Gastroesophageal sphincter (tissue), 4 donors: ENCODE measurements around the gene NAPB. TPM values are rescaled to one million over a fixed set of nuclear protein-coding genes. Genes with fewer than 3 reads are reported as not detected.
A peak's percentile ranks its signal among the peaks of the same experiment; 100 is the strongest.

Source experiments
- ATAC-seq: fragments of 150-250 bp; one replicate; pipeline ENCODE4 v1.9.1; 2016; ENCODE audit warnings: mild to moderate bottlenecking, moderate library complexity
- H3K27ac ChIP-seq, 4 donors: fragments of 200-600 bp; sonication (generic) in 3 of 4; 1 replicate in 3 of 4; 2 replicates in 1 of 4; pipeline ENCODE4 v1.5.1; 2016 to 2019
- H3K27me3 ChIP-seq: fragments of 200-600 bp; sonication (generic); one replicate; pipeline ENCODE4 v1.5.1; 2019
- H3K36me3 ChIP-seq, 2 donors: fragments of 200-600 bp; sonication (generic); one replicate each; pipeline ENCODE4 v1.5.1; 2019; ENCODE audit warnings: control low read depth in 1 of 2
- H3K4me1 ChIP-seq, 3 donors: fragments of 200-600 bp; sonication (generic); 1 replicate in 2 of 3; 2 replicates in 1 of 3; pipeline ENCODE4 v1.5.1; 2016 to 2019; ENCODE audit warnings: control low read depth in 2 of 3
- H3K4me3 ChIP-seq, 2 donors: fragments of 200-600 bp; sonication (generic); one replicate each; pipeline ENCODE4 v1.5.1; 2019; ENCODE audit warnings: mild to moderate bottlenecking in 1 of 2, moderate library complexity in 1 of 2
- H3K9me3 ChIP-seq, 3 donors: fragments of 200-600 bp; sonication (generic); one replicate each; pipeline ENCODE4 v1.5.1; 2017 to 2019; ENCODE audit warnings: control low read depth in 2 of 3
- EP300 ChIP-seq: sonication (generic); formaldehyde crosslinking; IDR thresholded peaks from one replicate; pipeline ENCODE4 v1.6.1; 2017; ENCODE audit warnings: antibody characterized with exemption, mild to moderate bottlenecking
- POLR2A ChIP-seq, 2 donors: fragments of 450-650 bp; IDR thresholded peaks; one replicate each; pipeline ENCODE4 v1.6.1; 2017; ENCODE audit warnings: antibody characterized with exemption in 2 of 2, mild to moderate bottlenecking in 2 of 2, moderate library complexity in 1 of 2
- POLR2AphosphoS5 ChIP-seq: sonication (generic); formaldehyde crosslinking; IDR thresholded peaks from one replicate; pipeline ENCODE4 v1.6.1; 2017; ENCODE audit warnings: antibody characterized with exemption
- WGBS, 2 donors: methylation state at CpG; one replicate each; pipeline ENCODE4 v1.1.5; 2018; ENCODE audit warnings: low coverage in 1 of 2; 5-methylcytosine and 5-hydroxymethylcytosine counted together
- total RNA-seq, 4 donors: library from RNA; depleted of rRNA; stranded (reverse); fragments of >200 nt; gene quantifications; one replicate each; pipeline ENCODE4 v1.1.0, GENCODE V29; 2016
- TF ChIP-seq, protein P1 (sequence below), 4 experiments: fragments of 200-600 bp in 2 of 4; fragments of 450-650 bp in 2 of 4; sonication (generic) in 1 of 4; IDR thresholded peaks; one replicate each; pipeline ENCODE4 v1.5.1; 2017 to 2019; ENCODE audit warnings: antibody characterized with exemption in 4 of 4, mild to moderate bottlenecking in 2 of 4, moderate library complexity in 2 of 4

Gene NAPB
- total RNA-seq, 4 donors from 2014 or later: 14.0 to 20.1 (median 18.1) TPM

DNA sequence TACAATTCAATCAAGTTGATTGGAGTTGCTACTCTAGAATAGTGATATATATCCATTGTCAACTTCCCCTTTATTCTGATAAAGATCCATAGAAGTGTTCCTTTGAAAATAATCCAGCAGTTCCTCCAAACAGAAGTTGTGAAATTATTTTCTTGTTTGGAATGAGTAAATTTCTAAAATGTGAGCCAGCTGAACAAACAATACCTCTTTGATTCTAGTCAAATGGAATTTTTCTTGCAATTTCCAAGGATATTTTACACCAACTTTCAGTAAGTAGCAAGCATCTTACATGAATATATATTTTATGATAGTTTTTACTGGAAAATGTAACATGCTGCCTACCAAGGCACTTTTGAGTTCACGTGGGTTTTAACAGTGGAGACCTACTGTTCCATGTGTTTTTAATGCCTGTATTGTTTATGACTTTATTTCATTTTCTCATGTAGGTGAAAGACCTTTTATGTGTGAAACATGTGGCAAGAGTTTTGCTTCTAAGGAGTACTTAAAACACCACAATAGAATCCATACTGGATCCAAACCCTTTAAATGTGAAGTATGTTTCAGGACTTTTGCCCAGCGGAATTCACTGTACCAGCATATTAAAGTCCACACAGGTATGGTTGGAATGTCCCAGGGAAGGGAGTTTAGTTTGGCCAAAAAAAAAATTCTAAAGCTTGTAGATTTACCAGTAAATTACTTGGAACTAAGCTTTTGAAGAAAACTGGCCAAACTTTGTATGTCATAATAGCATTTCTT is 52.8 kb downstream of the NAPB start:
- no peak for ATAC-seq
- Histone ChIP-seq H3K4me1 (peaks cover 0 to 49% (median 11%) of the 10 kb centered on the region in 3 donors), H3K27ac (no peak overlapping the region), H3K36me3 (peaks cover 0 to 70% of the 10 kb centered on the region in 2 donors), H3K9me3 (no peaks in the 10 kb centered on the region), H3K4me3 (no peak overlapping the region), H3K27me3 (no peaks in the 10 kb centered on the region)
- 61 to 94% methylated on average over 2 of the region's 2 CpGs for WGBS, 2 donors
- no peak for TF ChIP-seq POLR2AphosphoS5
- TF ChIP-seq, protein P1, sequence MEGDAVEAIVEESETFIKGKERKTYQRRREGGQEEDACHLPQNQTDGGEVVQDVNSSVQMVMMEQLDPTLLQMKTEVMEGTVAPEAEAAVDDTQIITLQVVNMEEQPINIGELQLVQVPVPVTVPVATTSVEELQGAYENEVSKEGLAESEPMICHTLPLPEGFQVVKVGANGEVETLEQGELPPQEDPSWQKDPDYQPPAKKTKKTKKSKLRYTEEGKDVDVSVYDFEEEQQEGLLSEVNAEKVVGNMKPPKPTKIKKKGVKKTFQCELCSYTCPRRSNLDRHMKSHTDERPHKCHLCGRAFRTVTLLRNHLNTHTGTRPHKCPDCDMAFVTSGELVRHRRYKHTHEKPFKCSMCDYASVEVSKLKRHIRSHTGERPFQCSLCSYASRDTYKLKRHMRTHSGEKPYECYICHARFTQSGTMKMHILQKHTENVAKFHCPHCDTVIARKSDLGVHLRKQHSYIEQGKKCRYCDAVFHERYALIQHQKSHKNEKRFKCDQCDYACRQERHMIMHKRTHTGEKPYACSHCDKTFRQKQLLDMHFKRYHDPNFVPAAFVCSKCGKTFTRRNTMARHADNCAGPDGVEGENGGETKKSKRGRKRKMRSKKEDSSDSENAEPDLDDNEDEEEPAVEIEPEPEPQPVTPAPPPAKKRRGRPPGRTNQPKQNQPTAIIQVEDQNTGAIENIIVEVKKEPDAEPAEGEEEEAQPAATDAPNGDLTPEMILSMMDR (IDR thresholded peaks at IDR 0.05): no peak
- TF ChIP-seq POLR2A (IDR thresholded peaks at IDR 0.05): no peak
- no peak for TF ChIP-seq EP300

DNA sequence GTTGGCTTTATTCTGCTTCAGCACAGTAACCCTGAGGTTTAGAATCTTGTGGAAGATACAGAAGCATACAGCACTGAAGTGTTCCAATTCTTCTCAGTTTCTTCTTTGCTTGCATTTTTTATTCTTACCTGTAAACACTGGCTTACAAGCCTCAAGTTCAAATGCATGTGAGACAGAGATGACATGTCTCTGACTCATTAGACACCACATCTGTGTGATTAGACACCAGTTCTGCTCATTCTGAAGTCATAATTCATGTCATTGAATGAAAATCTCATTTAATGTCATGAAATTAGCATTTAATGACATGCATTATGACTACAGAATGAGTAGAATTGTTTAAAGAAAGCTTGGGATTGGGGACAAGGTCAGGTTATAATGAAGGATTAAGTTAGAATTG is 53.5 kb downstream of the NAPB start:
- no peak for ATAC-seq
- H3K36me3 ChIP-seq: peaks cover 0 to 63% of the 10 kb centered on the region in 2 donors
- TF ChIP-seq POLR2AphosphoS5: no peak
- TF ChIP-seq POLR2A (IDR thresholded peaks at IDR 0.05): no peak
- TF ChIP-seq, protein P1 (IDR thresholded peaks at IDR 0.05): no peak
- no peak for TF ChIP-seq EP300
- no peaks in the 10 kb centered on the region for H3K27me3 ChIP-seq
- H3K27ac ChIP-seq: no peak overlapping the region
- no peak overlapping the region for H3K4me3 ChIP-seq
- peaks cover 2 to 56% (median 17%) of the 10 kb centered on the region in 3 donors for H3K4me1 ChIP-seq
- H3K9me3 ChIP-seq: no peaks in the 10 kb centered on the region

DNA sequence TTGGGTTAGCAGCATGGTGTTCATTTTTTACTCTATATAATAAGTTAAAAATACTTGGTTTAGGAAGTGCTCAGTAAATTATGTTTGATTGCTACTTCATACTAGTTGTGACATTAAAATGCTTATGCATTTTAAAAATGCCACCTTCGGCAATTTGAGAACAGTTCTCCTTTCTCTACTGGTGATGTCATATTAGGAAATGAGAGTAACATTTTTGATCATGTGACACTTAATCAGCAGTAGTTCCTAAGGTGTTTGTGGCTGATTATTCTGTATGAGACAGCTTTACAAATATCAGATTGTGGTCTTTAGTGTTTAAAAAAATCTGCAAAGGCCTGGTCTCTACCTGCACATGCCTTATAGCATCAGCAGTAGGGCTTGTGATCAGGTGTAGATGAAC is 54.9 kb downstream of the NAPB start:
- H3K4me1 ChIP-seq: peaks cover 2 to 60% (median 20%) of the 10 kb centered on the region in 3 donors

DNA sequence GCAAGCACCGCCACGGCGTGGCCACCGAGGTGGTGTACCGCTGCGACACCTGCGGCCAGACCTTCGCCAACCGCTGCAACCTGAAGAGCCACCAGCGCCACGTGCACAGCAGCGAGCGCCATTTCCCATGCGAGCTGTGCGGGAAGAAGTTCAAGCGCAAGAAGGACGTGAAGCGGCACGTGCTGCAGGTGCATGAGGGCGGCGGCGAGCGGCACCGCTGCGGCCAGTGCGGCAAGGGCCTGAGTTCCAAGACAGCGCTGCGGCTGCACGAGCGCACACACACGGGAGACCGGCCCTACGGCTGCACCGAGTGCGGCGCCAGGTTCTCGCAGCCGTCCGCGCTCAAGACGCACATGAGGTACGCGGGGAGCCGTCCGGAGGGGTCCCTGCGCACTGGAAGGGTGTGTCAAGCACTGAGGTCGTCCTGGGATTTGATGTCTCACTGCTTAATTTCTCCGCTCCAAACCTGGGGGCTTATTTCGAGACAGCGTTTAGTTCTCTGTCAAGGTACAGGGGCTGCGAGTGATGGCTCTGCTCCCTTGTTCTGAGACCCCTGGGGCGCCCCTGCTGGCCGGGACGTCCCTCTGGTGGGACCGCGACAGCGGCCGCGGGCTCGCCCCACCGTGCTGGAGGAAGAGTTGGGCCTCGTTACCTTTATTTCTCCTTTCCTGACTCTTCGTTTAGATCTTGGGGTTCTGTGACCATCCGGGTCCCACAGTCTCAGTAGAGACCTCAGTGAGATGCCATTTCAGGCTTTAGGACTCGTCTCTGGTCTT is 55.7 kb downstream of the NAPB start:
- H3K9me3 ChIP-seq: no peaks in the 10 kb centered on the region
- peak overlapping the region in 1 of 4 donors; percentile 22 for H3K27ac ChIP-seq
- TF ChIP-seq POLR2A (IDR thresholded peaks at IDR 0.05): no peak
- TF ChIP-seq, protein P1 (IDR thresholded peaks at IDR 0.05): no peak
- no peak for TF ChIP-seq EP300
- no peak for TF ChIP-seq POLR2AphosphoS5
- WGBS, 2 donors: 80 to 94% methylated on average over 4 to 43 of the region's 65 CpGs
- peaks cover 0 to 41% of the 10 kb centered on the region in 2 donors for H3K36me3 ChIP-seq
- H3K4me3 ChIP-seq: no peak overlapping the region
- H3K27me3 ChIP-seq: no peaks in the 10 kb centered on the region
- peaks cover 2 to 68% (median 24%) of the 10 kb centered on the region in 3 donors for H3K4me1 ChIP-seq
- ATAC-seq: no peak

More for the DNA sequence above, 54.9 kb downstream of the NAPB start:
- H3K36me3 ChIP-seq: peaks cover 0 to 49% of the 10 kb centered on the region in 2 donors
- no peak for TF ChIP-seq POLR2AphosphoS5
- no peak for TF ChIP-seq POLR2A (IDR thresholded peaks at IDR 0.05)
- TF ChIP-seq, protein P1 (IDR thresholded peaks at IDR 0.05): no peak
- no peak for TF ChIP-seq EP300
- H3K27me3 ChIP-seq: no peaks in the 10 kb centered on the region
- no peak for ATAC-seq
- no peaks in the 10 kb centered on the region for H3K9me3 ChIP-seq
- no peak overlapping the region for H3K4me3 ChIP-seq
- WGBS, 2 donors: 16 to 59% methylated on average over 1 of the region's 1 CpG
- peak overlapping the region in 1 of 4 donors; percentile 22 for H3K27ac ChIP-seq
